Measurements from ENCODE around the gene DPYD.
A peak's percentile ranks its signal among the peaks of the same experiment; 100 is the strongest.

DPYD gene

GRCh38 chr1:97920832-97921571 is at the start of gene DPYD:
TSS of gene DPYD (minus strand) at chr1:97921034. CDS start at chr1:97920922, 112 bp downstream.
- peak; percentile 74 for DNase-seq

GRCh38 chr1:97960470-97960869 is 39.6 kb upstream of the DPYD start:
- DNase-seq = no peak

- DNase-seq = no peak
These were observed 26.9 kb upstream of the DPYD start for GRCh38 chr1:97947695-97948094.

GRCh38 chr1:97943354-97943753 is 22.5 kb upstream of the DPYD start:
- no peak for DNase-seq

- no peak for DNase-seq
These were observed 21.6 kb upstream of the DPYD start for GRCh38 chr1:97942161-97943123.

- DNase-seq = no peak
These were observed 17.4 kb upstream of the DPYD start for GRCh38 chr1:97938285-97938642.

- no peak for DNase-seq
These were observed 16.1 kb upstream of the DPYD start for GRCh38 chr1:97936976-97937375.

- no peak for DNase-seq
These were observed 13.7 kb upstream of the DPYD start for GRCh38 chr1:97934491-97934890.

- DNase-seq = no peak
These were observed 9.3 kb upstream of the DPYD start for GRCh38 chr1:97929874-97930851.

- no peak for DNase-seq
These were observed 5.3 kb upstream of the DPYD start for GRCh38 chr1:97926017-97926708.

GRCh38 chr1:97925151-97925550 is 4.3 kb upstream of the DPYD start:
- no peak for DNase-seq

- DNase-seq = no peak
These were observed 3.0 kb upstream of the DPYD start for GRCh38 chr1:97923811-97924210.

- DNase-seq = no peak
These were observed 480 bp downstream of the DPYD start for GRCh38 chr1:97920276-97920831.

GRCh38 chr1:97919585-97920261 is 1.1 kb downstream of the DPYD start:
- no peak for DNase-seq

- DNase-seq = no peak
These were observed 1.9 kb downstream of the DPYD start for GRCh38 chr1:97918961-97919360.

GRCh38 chr1:97913506-97914139 is 7.2 kb downstream of the DPYD start:
- DNase-seq = no peak

- no peak for DNase-seq
These were observed 9.3 kb downstream of the DPYD start for GRCh38 chr1:97911266-97912215.

GRCh38 chr1:97909266-97909665 is 11.6 kb downstream of the DPYD start:
- DNase-seq = no peak

- DNase-seq = no peak
These were observed 12.9 kb downstream of the DPYD start for GRCh38 chr1:97907886-97908285.
